K562 (cell line): ENCODE measurements around the gene CPA2.

Source experiments
- PHF8 ChIP-seq: fragments of 200-600 bp; sonication (generic); IDR thresholded peaks from 2 replicates; pipeline ENCODE4 v1.6.1; 2012; ENCODE audit warnings: mixed run types, mild to moderate bottlenecking, inconsistent platforms, low read length, moderate library complexity, borderline replicate concordance
- POLR2A ChIP-seq: fragments of 450-650 bp; conservative IDR thresholded peaks from 2 replicates; pipeline ENCODE4 v1.6.1; 2016
- ZNF785 ChIP-seq: fragments of 250-450 bp; sonication (Bioruptor Pico); IDR thresholded peaks from 2 replicates; pipeline ENCODE4 v1.4.0; 2020; ENCODE audit warnings: mild to moderate bottlenecking
- TF ChIP-seq, protein P1 (sequence below), 3 experiments: IDR thresholded peaks in 2 of 3; conservative IDR thresholded peaks in 1 of 3; 2 replicates each; pipeline ENCODE4 v1.5.1; 2011 to 2012; ENCODE audit warnings: low read length in 3 of 3, mild to moderate bottlenecking in 3 of 3, control low read depth in 2 of 3, improper control_type of control experiment in 1 of 3, inconsistent platforms in 1 of 3, low read depth in 1 of 3, mixed read lengths in 1 of 3, moderate library complexity in 1 of 3; ENCODE audit not compliant: insufficient read depth in 2 of 3
- TF ChIP-seq, protein P2 (sequence below): sonication (generic); formaldehyde crosslinking; IDR thresholded peaks from 2 replicates; pipeline ENCODE4 v1.8.0; 2022; ENCODE audit warnings: mild to moderate bottlenecking, missing genetic modification reagents

DNA sequence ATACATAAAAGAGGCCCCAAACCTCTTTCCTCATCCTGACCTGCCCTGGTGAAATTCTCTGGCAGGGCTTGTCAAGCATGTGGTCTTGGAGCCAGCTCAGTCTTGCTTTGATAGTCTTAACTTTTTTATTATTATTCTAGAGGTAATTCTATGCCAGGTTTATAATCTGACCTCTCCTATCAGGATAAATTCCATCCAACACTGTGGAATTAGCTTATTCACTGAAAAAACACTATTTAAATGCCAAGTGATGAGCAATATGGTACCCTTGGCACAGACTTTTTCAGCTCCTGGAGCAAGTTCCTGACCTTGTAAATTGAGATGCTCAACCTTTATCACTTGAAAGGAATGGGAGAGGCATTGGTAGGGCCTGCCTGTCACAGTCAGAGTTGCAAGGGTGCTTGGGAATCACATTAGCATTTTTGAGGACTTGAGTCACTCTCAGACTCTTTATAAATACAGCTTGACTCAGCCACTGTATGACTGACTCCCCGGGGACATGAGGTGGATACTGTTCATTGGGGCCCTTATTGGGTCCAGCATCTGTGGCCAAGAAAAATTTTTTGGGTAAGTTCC is 26.1 kb downstream of the CPA2 start, which contains the start of gene CPA4:
- TF ChIP-seq, protein P1, sequence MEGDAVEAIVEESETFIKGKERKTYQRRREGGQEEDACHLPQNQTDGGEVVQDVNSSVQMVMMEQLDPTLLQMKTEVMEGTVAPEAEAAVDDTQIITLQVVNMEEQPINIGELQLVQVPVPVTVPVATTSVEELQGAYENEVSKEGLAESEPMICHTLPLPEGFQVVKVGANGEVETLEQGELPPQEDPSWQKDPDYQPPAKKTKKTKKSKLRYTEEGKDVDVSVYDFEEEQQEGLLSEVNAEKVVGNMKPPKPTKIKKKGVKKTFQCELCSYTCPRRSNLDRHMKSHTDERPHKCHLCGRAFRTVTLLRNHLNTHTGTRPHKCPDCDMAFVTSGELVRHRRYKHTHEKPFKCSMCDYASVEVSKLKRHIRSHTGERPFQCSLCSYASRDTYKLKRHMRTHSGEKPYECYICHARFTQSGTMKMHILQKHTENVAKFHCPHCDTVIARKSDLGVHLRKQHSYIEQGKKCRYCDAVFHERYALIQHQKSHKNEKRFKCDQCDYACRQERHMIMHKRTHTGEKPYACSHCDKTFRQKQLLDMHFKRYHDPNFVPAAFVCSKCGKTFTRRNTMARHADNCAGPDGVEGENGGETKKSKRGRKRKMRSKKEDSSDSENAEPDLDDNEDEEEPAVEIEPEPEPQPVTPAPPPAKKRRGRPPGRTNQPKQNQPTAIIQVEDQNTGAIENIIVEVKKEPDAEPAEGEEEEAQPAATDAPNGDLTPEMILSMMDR (IDR thresholded peaks at IDR 0.05 in 2 of 3, conservative IDR thresholded peaks at IDR 0.05 in 1 of 3; ENCODE audit: insufficient read depth in 2 of 3, low read depth in 1 of 3, low read length in 3 of 3), result no peak
- TF ChIP-seq, protein P2, sequence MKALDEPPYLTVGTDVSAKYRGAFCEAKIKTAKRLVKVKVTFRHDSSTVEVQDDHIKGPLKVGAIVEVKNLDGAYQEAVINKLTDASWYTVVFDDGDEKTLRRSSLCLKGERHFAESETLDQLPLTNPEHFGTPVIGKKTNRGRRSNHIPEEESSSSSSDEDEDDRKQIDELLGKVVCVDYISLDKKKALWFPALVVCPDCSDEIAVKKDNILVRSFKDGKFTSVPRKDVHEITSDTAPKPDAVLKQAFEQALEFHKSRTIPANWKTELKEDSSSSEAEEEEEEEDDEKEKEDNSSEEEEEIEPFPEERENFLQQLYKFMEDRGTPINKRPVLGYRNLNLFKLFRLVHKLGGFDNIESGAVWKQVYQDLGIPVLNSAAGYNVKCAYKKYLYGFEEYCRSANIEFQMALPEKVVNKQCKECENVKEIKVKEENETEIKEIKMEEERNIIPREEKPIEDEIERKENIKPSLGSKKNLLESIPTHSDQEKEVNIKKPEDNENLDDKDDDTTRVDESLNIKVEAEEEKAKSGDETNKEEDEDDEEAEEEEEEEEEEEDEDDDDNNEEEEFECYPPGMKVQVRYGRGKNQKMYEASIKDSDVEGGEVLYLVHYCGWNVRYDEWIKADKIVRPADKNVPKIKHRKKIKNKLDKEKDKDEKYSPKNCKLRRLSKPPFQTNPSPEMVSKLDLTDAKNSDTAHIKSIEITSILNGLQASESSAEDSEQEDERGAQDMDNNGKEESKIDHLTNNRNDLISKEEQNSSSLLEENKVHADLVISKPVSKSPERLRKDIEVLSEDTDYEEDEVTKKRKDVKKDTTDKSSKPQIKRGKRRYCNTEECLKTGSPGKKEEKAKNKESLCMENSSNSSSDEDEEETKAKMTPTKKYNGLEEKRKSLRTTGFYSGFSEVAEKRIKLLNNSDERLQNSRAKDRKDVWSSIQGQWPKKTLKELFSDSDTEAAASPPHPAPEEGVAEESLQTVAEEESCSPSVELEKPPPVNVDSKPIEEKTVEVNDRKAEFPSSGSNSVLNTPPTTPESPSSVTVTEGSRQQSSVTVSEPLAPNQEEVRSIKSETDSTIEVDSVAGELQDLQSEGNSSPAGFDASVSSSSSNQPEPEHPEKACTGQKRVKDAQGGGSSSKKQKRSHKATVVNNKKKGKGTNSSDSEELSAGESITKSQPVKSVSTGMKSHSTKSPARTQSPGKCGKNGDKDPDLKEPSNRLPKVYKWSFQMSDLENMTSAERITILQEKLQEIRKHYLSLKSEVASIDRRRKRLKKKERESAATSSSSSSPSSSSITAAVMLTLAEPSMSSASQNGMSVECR (CRISPR knock-in tag), result no peak
- TF ChIP-seq ZNF785 (CRISPR knock-in tag), result no peak
- no peak for TF ChIP-seq POLR2A
- no peak for TF ChIP-seq PHF8
